DND-41 (cell line): ENCODE data around the gene FHAD1.

Experiments
- ATAC-seq: fragments of 200-7000 bp; cut with Tn5 transposase; 3 replicates; pipeline ENCODE4 v1.9.1; 2021; ENCODE audit warnings: low read depth; ENCODE audit not compliant: insufficient read depth
- DNase-seq: peaks from one replicate; pipeline ENCODE4 v3.0.0-alpha.2; 2020
- H2AFZ ChIP-seq: 2 replicates; pipeline ENCODE4 v1.6.0; 2012; ENCODE audit warnings: low read depth, low read length
- H3K27ac ChIP-seq: 2 replicates; pipeline ENCODE4 v1.5.1; 2012; ENCODE audit warnings: low read length, inconsistent platforms
- H3K27me3 ChIP-seq: fragments of 200-600 bp; sonication (generic); 2 replicates; pipeline ENCODE4 v1.6.0; 2012; ENCODE audit warnings: low read length, mild to moderate bottlenecking, inconsistent platforms; ENCODE audit not compliant: insufficient read depth, poor library complexity
- H3K36me3 ChIP-seq: 2 replicates; pipeline ENCODE4 v1.5.1; 2012; ENCODE audit warnings: low read length, inconsistent platforms; ENCODE audit not compliant: insufficient read depth
- H3K4me1 ChIP-seq: 2 replicates; pipeline ENCODE4 v1.5.1; 2012; ENCODE audit warnings: mild to moderate bottlenecking, low read length; ENCODE audit not compliant: insufficient read depth
- H3K4me2 ChIP-seq: 2 replicates; pipeline ENCODE4 v1.6.0; 2012; ENCODE audit warnings: mild to moderate bottlenecking, moderate library complexity, low read length, inconsistent platforms; ENCODE audit not compliant: insufficient read depth
- H3K4me3 ChIP-seq, 2 experiments: fragments of 200-600 bp in 1 of 2; shearing (Covaris generic) in 1 of 2; 2 replicates each; pipeline ENCODE4 v1.5.1; 2012 to 2016; ENCODE audit warnings: inconsistent platforms in 2 of 2, low read length in 2 of 2, mild to moderate bottlenecking in 2 of 2, low read depth in 1 of 2, moderate library complexity in 1 of 2
- H3K79me2 ChIP-seq: 2 replicates; pipeline ENCODE4 v1.6.0; 2012; ENCODE audit warnings: low read length, inconsistent platforms; ENCODE audit not compliant: insufficient read depth
- H3K9ac ChIP-seq: 2 replicates; pipeline ENCODE4 v1.6.0; 2012; ENCODE audit warnings: low read depth, mild to moderate bottlenecking, inconsistent platforms, low read length, moderate library complexity
- H3K9me3 ChIP-seq: 2 replicates; pipeline ENCODE4 v1.5.1; 2012; ENCODE audit warnings: low read length, moderate library complexity, mild to moderate bottlenecking, inconsistent platforms; ENCODE audit not compliant: insufficient read depth, severe bottlenecking
- H4K20me1 ChIP-seq: 2 replicates; pipeline ENCODE4 v1.6.0; 2012; ENCODE audit warnings: low read length; ENCODE audit not compliant: insufficient read depth
- CTCF ChIP-seq: IDR thresholded peaks from 2 replicates; pipeline ENCODE4 v1.5.1; 2012; ENCODE audit warnings: borderline replicate concordance, low read length, moderate library complexity, mild to moderate bottlenecking; ENCODE audit not compliant: poor library complexity, severe bottlenecking; ENCODE audit errors: extremely low read depth
- EZH2 ChIP-seq: IDR thresholded peaks from 3 replicates; pipeline ENCODE4 v1.6.1; 2012; ENCODE audit warnings: borderline replicate concordance, low read depth, mild to moderate bottlenecking, moderate library complexity, low read length, inconsistent platforms; ENCODE audit not compliant: severe bottlenecking

The FHAD1 gene

DNA sequence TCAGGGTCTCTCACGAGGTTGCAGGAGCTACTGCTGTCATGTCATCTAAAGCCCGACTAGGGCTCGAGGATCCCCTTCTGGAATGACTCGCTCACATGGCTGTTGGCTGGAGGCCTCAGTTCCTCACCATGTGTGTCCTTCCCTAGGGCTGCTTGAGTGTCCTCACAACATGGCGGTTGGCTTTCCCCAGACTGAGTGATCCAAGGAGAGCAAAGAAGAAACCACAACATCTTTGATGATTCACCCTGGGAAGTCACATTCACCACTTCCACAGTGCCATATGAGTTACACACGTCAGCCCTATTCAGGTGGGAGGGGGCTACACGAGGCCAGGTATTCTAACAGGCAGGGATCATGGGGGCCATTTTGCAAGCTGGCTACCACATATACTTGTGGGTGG, 64.9 kb downstream of the FHAD1 start:
- no peak overlapping the region for H3K27ac ChIP-seq
- H2AFZ ChIP-seq = no peak overlapping the region
- no peaks in the 10 kb centered on the region for H3K79me2 ChIP-seq
- H3K4me3 ChIP-seq = no peak overlapping the region
- no peaks in the 10 kb centered on the region for H3K9me3 ChIP-seq
- H3K4me2 ChIP-seq = no peak overlapping the region
- TF ChIP-seq CTCF (no peak), EZH2 (no peak)
- H3K4me1 ChIP-seq = no peaks in the 10 kb centered on the region
- H3K27me3 ChIP-seq = no peaks in the 10 kb centered on the region
- H4K20me1 ChIP-seq = no peaks in the 10 kb centered on the region
- H3K36me3 ChIP-seq = no peaks in the 10 kb centered on the region
- no peak for DNase-seq
- no peak overlapping the region for H3K9ac ChIP-seq
- ATAC-seq = no peak

DNA sequence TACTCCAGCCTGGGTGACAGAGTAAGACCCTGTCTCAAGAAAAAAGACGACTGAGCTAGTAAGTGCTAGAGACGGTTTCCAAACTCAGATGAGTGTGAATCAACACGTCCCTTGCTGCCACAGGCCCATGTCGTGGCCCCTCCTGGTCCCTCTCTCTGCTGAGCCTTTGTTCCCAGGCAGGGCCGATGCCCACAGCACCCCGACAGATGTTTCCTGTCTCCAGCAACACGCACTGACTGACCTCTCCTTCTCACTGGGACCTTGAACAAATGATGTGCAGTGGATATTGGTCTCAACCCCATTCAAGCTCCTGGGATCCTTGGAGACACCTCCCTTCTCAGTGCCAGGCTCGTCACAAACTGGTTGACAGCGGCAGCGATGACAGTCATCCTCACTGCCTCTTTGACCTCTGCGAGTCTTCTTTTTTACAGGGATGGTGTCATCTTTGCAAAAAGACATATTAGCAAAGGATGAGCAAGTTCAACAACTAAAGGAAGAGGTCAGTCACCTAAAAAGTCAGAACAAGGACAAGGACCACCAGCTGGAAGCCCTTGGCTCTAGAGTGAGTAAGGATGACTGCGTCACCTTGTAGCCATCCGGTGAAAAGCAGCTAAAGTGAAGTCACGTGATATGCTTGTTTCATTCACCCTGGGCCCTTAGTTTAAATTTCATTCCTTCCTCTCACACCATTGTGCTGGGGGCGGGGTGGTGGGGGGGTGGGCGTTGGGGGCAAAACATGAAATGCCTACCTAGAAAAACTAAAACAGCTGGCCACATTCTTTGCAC, 65.8 kb downstream of the FHAD1 start:
- DNase-seq = no peak
- Histone ChIP-seq H4K20me1 (no peaks in the 10 kb centered on the region), H3K9me3 (no peaks in the 10 kb centered on the region), H3K27ac (no peak overlapping the region), H3K9ac (no peak overlapping the region), H3K79me2 (no peaks in the 10 kb centered on the region), H3K27me3 (no peaks in the 10 kb centered on the region), H3K4me2 (no peak overlapping the region), H3K4me1 (no peaks in the 10 kb centered on the region), H3K36me3 (no peaks in the 10 kb centered on the region), H3K4me3 (no peak overlapping the region), H2AFZ (no peak overlapping the region)
- ATAC-seq = no peak
- TF ChIP-seq CTCF = no peak
- TF ChIP-seq EZH2 = no peak

DNA sequence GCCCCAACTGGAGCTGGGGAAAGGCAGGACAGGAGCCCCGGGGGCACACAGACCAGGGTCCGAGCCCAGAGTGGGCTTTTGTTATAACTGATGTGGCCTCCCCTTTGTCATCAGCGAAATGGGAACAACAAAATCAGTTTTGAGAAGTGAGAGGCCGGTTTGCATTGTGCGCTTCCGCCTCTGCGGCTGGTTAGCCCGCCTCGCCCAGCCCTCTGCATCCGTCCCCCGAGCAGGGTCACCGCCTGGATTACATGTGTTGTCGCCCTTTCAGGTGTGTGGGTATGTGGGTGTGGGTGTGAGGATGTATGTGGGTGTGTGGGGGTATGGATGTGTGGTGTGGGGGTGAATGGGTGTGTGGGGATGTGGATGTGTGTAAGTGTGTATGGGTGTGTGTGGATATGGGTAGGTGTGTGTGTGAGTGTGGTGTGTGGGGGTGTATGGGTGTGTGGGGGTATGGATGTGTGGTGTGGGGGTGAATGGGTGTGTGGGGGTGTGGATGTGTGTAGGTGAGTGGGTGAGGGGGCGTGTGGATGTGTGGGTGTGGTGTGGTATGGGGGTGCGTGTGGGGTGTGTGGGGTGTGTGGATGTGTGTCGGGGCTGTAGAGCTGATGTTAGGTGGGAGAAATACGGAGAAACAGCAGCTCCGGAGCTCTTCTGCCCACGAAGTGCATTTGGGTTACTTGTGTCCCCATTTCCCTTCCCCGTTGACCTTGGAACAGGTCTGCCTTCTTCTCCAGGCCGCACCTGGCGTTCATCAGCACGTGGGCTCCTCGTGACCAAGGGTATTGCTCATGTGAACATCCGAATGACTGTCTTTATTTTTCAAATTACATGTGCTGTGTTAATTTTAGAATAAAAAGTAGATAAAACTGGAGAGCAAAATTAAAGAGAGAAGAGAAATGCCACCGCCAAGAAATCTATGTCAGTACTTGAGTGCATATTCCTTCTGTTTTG, 67.6 kb downstream of the FHAD1 start:
- H3K27ac ChIP-seq = no peak overlapping the region
- DNase-seq (no peak), ATAC-seq (no peak)
- H3K4me2 ChIP-seq = no peak overlapping the region
- H3K79me2 ChIP-seq = no peaks in the 10 kb centered on the region
- H3K4me1 ChIP-seq = no peaks in the 10 kb centered on the region
- H3K27me3 ChIP-seq = no peaks in the 10 kb centered on the region
- H3K9me3 ChIP-seq = no peaks in the 10 kb centered on the region
- no peaks in the 10 kb centered on the region for H3K36me3 ChIP-seq
- H3K9ac ChIP-seq = no peak overlapping the region
- no peaks in the 10 kb centered on the region for H4K20me1 ChIP-seq
- TF ChIP-seq CTCF (no peak), EZH2 (no peak)
- no peak overlapping the region for H3K4me3 ChIP-seq
- H2AFZ ChIP-seq = no peak overlapping the region
